ENCODE results near the gene RNF222.
"Not testable (repeated sequence)": the region's sequence is repeated elsewhere in the genome, so short reads cannot be mapped to it uniquely, and the experiment has no call there.

The RNF222 gene

DNA sequence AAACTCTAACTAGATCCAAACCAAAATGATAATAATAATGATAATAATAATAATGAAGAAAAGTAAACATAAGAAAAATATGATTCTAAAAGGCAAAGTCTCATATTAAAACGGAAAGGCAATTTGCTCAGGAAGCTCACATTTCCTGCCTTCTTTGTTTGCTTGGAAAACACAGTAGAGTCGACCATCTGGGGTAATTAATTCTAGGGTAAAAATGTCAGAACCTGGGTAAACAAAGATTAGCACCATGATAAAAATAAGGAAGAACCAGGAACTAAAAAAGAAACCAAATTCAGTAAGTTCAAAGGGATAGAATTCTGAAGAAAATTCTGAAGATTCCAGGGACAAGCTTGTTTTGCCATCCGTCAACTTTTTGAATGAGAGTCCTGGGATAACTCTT lies 37.4 kb downstream of the RNF222 start:
- no peak for DNase-seq (ENCODE audit: low spot score)

DNA sequence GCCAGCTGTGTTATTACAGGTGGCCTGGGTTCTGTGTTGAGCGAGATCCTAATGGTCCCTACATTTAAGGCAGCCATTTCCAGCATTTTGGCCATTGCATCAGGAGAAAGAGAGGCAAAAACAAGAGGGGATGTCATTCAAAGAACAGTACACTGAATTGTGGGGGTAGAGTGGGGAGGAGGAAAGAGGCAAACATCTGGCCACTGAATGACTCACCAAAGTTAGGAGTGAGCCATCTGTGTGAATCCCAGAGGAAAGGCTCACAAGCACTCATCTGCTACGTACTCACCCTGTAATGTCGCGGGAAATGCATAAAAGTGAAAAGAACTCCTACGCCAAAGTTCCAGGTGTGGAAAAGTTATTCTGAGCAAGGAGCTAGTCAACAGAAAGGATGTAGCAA lies 37.9 kb downstream of the RNF222 start:
- TF ChIP-seq, protein P1, sequence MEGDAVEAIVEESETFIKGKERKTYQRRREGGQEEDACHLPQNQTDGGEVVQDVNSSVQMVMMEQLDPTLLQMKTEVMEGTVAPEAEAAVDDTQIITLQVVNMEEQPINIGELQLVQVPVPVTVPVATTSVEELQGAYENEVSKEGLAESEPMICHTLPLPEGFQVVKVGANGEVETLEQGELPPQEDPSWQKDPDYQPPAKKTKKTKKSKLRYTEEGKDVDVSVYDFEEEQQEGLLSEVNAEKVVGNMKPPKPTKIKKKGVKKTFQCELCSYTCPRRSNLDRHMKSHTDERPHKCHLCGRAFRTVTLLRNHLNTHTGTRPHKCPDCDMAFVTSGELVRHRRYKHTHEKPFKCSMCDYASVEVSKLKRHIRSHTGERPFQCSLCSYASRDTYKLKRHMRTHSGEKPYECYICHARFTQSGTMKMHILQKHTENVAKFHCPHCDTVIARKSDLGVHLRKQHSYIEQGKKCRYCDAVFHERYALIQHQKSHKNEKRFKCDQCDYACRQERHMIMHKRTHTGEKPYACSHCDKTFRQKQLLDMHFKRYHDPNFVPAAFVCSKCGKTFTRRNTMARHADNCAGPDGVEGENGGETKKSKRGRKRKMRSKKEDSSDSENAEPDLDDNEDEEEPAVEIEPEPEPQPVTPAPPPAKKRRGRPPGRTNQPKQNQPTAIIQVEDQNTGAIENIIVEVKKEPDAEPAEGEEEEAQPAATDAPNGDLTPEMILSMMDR (IDR thresholded peaks at IDR 0.05; ENCODE audit: extremely low read depth, missing control alignments): no peak
- no peak for DNase-seq (ENCODE audit: low spot score)

More for the DNA sequence above, 37.4 kb downstream of the RNF222 start:
- TF ChIP-seq, protein P1 (IDR thresholded peaks at IDR 0.05; ENCODE audit: extremely low read depth, missing control alignments): no peak

DNA sequence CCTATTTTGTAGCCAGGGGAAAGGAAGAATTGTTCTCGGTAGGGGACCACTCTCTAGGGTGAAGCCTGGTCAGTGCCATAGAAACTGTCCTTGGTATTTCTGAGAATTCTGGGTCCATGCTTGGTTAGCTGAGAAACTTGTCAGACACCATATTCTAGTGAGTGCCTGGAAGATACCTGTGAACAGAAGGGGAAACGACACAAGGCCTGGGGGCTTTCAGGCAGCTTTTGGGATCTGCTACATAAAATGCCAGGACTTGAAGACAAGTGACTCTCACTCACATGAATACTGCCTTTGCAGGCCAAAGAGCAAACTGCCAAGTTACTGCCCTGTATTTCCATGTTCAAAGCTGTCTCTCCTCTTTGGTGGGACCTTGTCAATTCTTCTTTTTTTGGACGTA lies 39.7 kb downstream of the RNF222 start:
- TF ChIP-seq, protein P1 (IDR thresholded peaks at IDR 0.05; ENCODE audit: extremely low read depth, missing control alignments): no peak

DNA sequence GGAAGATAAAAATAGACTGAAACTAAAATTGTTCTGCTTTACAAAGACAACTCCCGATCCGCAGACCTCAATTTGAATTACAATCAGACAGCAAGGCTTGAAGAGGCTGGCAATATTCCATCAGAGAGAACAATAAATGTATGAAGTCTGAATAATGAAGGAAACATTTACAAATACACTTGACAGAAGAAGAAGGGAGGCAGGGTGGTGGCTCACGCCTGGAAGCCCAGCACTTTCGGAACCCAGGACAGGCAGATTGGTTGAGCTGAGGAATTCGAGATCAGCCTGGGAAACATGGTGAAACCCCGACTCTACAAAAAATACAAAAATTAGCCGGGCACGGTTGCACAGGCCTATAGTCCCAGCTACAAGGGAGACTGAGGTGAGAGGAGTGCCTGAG lies 43.4 kb downstream of the RNF222 start:
- DNase-seq (ENCODE audit: low spot score): no peak
- TF ChIP-seq, protein P1 (IDR thresholded peaks at IDR 0.05; ENCODE audit: extremely low read depth, missing control alignments): no peak

More for the DNA sequence above, 39.7 kb downstream of the RNF222 start:
- no peak for DNase-seq (ENCODE audit: low spot score)

DNA sequence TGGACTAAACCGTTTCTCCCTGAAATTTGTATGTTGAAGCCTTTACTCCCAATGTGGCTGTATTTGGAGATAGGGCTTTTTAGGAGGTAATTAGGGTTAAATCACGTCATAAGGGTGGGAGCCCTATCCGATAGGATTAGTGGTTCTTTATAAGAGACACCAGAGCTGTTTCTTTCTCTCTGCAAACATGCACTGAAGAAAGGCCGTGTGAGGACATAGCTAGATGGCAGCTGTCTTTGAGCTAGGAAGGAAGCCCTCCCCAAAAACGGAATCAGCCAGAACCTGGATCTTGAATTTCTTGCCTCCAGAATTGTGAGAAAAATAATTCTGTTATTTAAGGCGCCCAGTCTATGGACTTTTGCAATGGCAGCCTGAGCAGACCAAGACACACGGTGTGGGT lies 43.9 kb downstream of the RNF222 start:
- TF ChIP-seq, protein P1 (IDR thresholded peaks at IDR 0.05; ENCODE audit: extremely low read depth, missing control alignments): no peak
- no peak for DNase-seq (ENCODE audit: low spot score)

DNA sequence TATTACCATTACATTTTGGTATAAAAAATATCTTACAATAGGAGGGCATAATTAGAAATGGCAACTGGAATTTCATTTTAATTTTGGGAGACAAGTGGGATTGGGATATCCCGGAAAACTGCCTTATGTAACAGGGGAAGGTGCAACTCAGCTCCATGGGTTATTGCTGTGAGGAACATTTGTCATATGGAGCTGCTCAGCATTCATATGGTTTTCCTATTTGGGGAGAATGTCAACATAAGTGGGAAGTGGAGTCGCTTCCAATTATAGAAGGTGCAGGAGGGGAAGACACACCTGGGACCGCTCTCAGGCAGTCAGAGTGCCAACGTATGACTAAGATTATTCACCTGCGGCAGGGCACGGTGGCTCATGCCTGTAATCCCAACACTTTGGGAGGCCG lies 47.3 kb downstream of the RNF222 start:
- no peak for DNase-seq (ENCODE audit: low spot score)
- TF ChIP-seq, protein P1 (IDR thresholded peaks at IDR 0.05; ENCODE audit: extremely low read depth, missing control alignments): no peak

DNA sequence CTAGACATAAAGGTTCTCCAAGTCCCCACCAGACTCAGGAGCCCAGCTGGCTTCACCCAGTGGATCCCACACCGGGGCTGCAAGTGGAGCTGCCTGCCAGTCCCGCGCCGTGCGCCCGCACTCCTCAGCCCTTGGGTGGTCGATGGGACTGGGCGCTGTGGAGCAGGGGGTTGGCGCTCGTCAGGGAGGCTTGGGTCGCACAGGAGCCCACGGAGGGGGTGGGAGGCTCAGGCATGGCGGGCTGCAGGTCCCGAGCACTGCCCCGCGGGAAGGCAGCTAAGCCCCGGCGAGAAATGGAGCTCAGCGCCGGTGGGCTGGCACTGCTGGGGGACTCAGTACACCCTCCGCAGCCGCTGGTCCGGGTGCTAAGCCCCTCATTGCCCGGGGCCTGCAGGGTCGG lies 50.6 kb downstream of the RNF222 start:
- DNase-seq (ENCODE audit: low spot score): not testable (repeated sequence)

DNA sequence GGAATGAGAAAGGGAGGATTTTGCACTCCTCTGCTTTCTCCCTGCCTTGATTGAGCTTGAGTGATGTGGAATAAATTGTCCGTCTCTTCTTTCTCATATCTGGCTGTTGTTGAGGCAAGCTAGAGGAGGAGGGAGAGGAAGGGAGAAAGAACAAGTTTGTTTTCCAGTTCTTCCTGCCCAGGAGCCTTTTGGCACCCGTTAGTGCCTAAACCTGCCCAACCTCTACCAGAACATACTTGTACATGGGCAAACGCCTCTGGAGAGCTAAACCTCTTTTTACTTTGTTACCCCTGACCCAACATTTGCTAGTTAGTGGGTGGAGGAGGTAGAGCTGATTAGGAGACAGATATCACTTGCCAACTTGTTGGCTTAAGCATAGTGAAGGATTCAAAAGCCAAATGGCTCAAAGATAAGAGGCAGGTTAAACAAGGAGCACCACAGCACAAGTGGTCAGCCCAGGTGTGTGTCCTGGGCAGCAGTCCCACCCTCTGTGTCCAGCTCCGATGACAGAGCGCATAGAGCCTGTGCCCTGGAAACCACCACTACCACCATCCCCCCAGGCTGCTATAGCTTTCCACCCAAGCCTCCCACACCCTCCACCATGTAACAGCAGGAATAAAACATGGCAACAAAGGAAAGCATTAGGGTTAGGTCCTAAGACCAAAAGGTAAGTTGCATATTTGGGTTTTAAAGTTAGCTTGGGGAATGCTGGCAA lies 51.5 kb downstream of the RNF222 start:
- DNase-seq (ENCODE audit: low spot score): peak; percentile 5
- TF ChIP-seq, protein P1 (IDR thresholded peaks at IDR 0.05; ENCODE audit: extremely low read depth, missing control alignments): no peak
